ENCODE data around the gene MED13L. TPM values are rescaled to one million over a fixed set of nuclear protein-coding genes. Genes with fewer than 3 reads are reported as not detected.

Gene MED13L
- polyA plus RNA-seq, 1 of the 3 experiments (the other 2 are of a cell fraction): 17.1 TPM

- no peak overlapping the region for H3K9ac ChIP-seq
- no peaks in the 10 kb centered on the region for H3K36me3 ChIP-seq (replicated peaks in 1 of 2; ENCODE audit: control insufficient read depth in 1 of 2, insufficient read depth in 2 of 2, low read length in 1 of 2)
- 94% methylated on average over 4 of the region's 4 CpGs for WGBS (ENCODE audit: low lambda C conversion rate)
- H3K9me2 ChIP-seq: no peaks in the 10 kb centered on the region
- TF ChIP-seq MXI1 (IDR thresholded peaks at IDR 0.05; ENCODE audit: low read depth, low read length): no peak
- TF ChIP-seq IRF3 (IDR thresholded peaks at IDR 0.05; ENCODE audit: low read depth, low read length): no peak
- no peak for TF ChIP-seq RAD21 (IDR thresholded peaks at IDR 0.05; ENCODE audit: low read length)
- no peak for TF ChIP-seq ZBTB33 (IDR thresholded peaks at IDR 0.05; ENCODE audit: borderline replicate concordance, low read depth)
- TF ChIP-seq ELF1 (IDR thresholded peaks at IDR 0.05): no peak
- TF ChIP-seq RXRA (IDR thresholded peaks at IDR 0.05; ENCODE audit: borderline replicate concordance, low read depth): no peak
- no peaks in the 10 kb centered on the region for H4K20me1 ChIP-seq (ENCODE audit: insufficient read depth)
- no peaks in the 10 kb centered on the region for H3K27me3 ChIP-seq (ENCODE audit: insufficient read depth)
- no peaks in the 10 kb centered on the region for H3K4me1 ChIP-seq (ENCODE audit: control insufficient read depth in 1 of 2, insufficient read depth in 2 of 2, low read depth in 1 of 2, low read length in 1 of 2)
- CTCF ChIA-PET: interaction anchor here (1.5 kb wide), 1 partner anchor 10 kb away, joined by 4 read pairs; no protein-coding TSS in a partner anchor
- no peak for DNase-seq
- POLR2A ChIA-PET: no interaction called here
- H3F3A ChIP-seq (replicated peaks; ENCODE audit: insufficient read depth): no peaks in the 10 kb centered on the region
- H2AFZ ChIP-seq (ENCODE audit: low read depth): no peak overlapping the region
- no peak overlapping the region for H3K4me3 ChIP-seq (ENCODE audit: low read depth in 2 of 2, low read length in 1 of 2)
- H3K79me2 ChIP-seq (ENCODE audit: insufficient read depth): no peaks in the 10 kb centered on the region
- peaks cover 4% of the 10 kb centered on the region; the same call in 1 of the 2 replicates for H3K9me3 ChIP-seq
- no peak overlapping the region for H3K27ac ChIP-seq (ENCODE audit: low read depth in 2 of 2, low read length in 1 of 2)
- H3K4me2 ChIP-seq: no peak overlapping the region
Measured at GRCh38 chr12:116304621-116305020, 27.1 kb upstream of the MED13L start.

- no peak for DNase-seq
Measured at GRCh38 chr12:116303929-116304328, 26.4 kb upstream of the MED13L start.

More at GRCh38 chr12:116303929-116304328, 26.4 kb upstream of the MED13L start:
- Histone ChIP-seq H3K27me3 (ENCODE audit: insufficient read depth) (no peaks in the 10 kb centered on the region), H3K79me2 (ENCODE audit: insufficient read depth) (no peaks in the 10 kb centered on the region), H3K9me3 (no peaks in the 10 kb centered on the region), H3K9me2 (no peaks in the 10 kb centered on the region), H3F3A (replicated peaks; ENCODE audit: insufficient read depth) (no peaks in the 10 kb centered on the region), H3K4me1 (ENCODE audit: control insufficient read depth in 1 of 2, insufficient read depth in 2 of 2, low read depth in 1 of 2, low read length in 1 of 2) (no peaks in the 10 kb centered on the region), H3K27ac (ENCODE audit: low read depth in 2 of 2, low read length in 1 of 2) (no peak overlapping the region), H3K9ac (no peak overlapping the region), H4K20me1 (ENCODE audit: insufficient read depth) (no peaks in the 10 kb centered on the region), H3K4me2 (no peak overlapping the region), H2AFZ (ENCODE audit: low read depth) (no peak overlapping the region), H3K4me3 (ENCODE audit: low read depth in 2 of 2, low read length in 1 of 2) (no peak overlapping the region), H3K36me3 (replicated peaks in 1 of 2; ENCODE audit: control insufficient read depth in 1 of 2, insufficient read depth in 2 of 2, low read length in 1 of 2) (no peaks in the 10 kb centered on the region)
- POLR2A ChIA-PET: no interaction called here
- TF ChIP-seq RCOR1 (IDR thresholded peaks at IDR 0.05; ENCODE audit: low read length): no peak
- TF ChIP-seq JUND (IDR thresholded peaks at IDR 0.05): no peak
- TF ChIP-seq TEAD4 (IDR thresholded peaks at IDR 0.05; ENCODE audit: borderline replicate concordance, insufficient read depth): no peak
- TF ChIP-seq EZH2phosphoT487 (IDR thresholded peaks at IDR 0.05; ENCODE audit: borderline replicate concordance, low read depth): no peak
- TF ChIP-seq MAX (IDR thresholded peaks at IDR 0.05; ENCODE audit: low read depth): no peak
- TF ChIP-seq ZBTB33 (IDR thresholded peaks at IDR 0.05; ENCODE audit: borderline replicate concordance, low read depth): no peak
- TF ChIP-seq FOSL2 (IDR thresholded peaks at IDR 0.05; ENCODE audit: borderline replicate concordance, low read depth): no peak
- TF ChIP-seq GABPA (IDR thresholded peaks at IDR 0.05; ENCODE audit: low read depth): no peak
- no peak for TF ChIP-seq MXI1 (IDR thresholded peaks at IDR 0.05; ENCODE audit: low read depth, low read length)
- no peak for TF ChIP-seq RFX5 (IDR thresholded peaks at IDR 0.05; ENCODE audit: low read length)
- TF ChIP-seq NFIC (IDR thresholded peaks at IDR 0.05; ENCODE audit: borderline replicate concordance): no peak
- no peak for TF ChIP-seq CTCF (IDR thresholded peaks at IDR 0.05)
- 73% methylated on average over 2 of the region's 2 CpGs for WGBS (ENCODE audit: low lambda C conversion rate)
- CTCF ChIA-PET: interaction anchor here (1.5 kb wide), 1 partner anchor 9 kb away, joined by 4 read pairs; no protein-coding TSS in a partner anchor

All from SK-N-SH (cell line).